K562 (cell line): ENCODE results near the gene IDH2. TPM values are rescaled to one million over a fixed set of nuclear protein-coding genes. Genes with fewer than 3 reads are reported as not detected.
"Not testable (repeated sequence)": the region's sequence is repeated elsewhere in the genome, so short reads cannot be mapped to it uniquely, and the experiment has no call there.

Experiments used
- ATAC-seq: fragments of 200-7000 bp; cut with Tn5 transposase; 3 replicates; pipeline ENCODE4 v1.9.1; 2020; ENCODE audit warnings: moderate library complexity
- BruUV-seq: library from RNA; stranded (reverse); fragments of 400-500 nt; replicated peaks from 2 replicates; lab custom pipeline; 2021; lab: Mats Ljungman, UMichigan
- CTCF ChIA-PET: fragments of 300-600 bp; formaldehyde crosslinking; extraction: SDS; loops from one replicate; lab custom pipeline; 2021; ENCODE audit warnings: low intra/inter-chr PET ratio; lab: Yijun Ruan, JAX
- POLR2A ChIA-PET: fragments of 300-600, 350-650 bp; sonication (Branson Sonifier 250); formaldehyde crosslinking; extraction: SDS; loops from one replicate; lab custom pipeline; 2021; ENCODE audit warnings: antibody characterized with exemption, inconsistent platforms; lab: Yijun Ruan, JAX
- DNase-seq, 4 experiments: peaks; one replicate each; pipeline versions ENCODE4 v3.0.0 to v3.0.0-alpha.2; 2011 to 2018; ENCODE audit warnings: low spot score in 3 of 4, mixed read lengths in 3 of 4; ENCODE audit errors: extremely low read depth in 1 of 4
- FAIRE-seq: peaks from 2 replicates; lab custom pipeline; 2011; peaks lifted over from hg19 to GRCh38; lab: Jason Lieb, UNC
- H2AFZ ChIP-seq: 2 replicates; pipeline ENCODE4 v1.6.0; 2011; ENCODE audit warnings: low read depth, low read length, control low read depth, inconsistent platforms
- H3K27ac ChIP-seq: fragments of 200-600 bp; 3 replicates; pipeline ENCODE4 v1.8.0; 2011; ENCODE audit warnings: low read depth, mild to moderate bottlenecking, control low read depth, inconsistent platforms, low read length, moderate library complexity, mixed read lengths; ENCODE audit errors: extremely low read depth
- H3K27me3 ChIP-seq, 2 experiments: fragments of 300-600 bp in 1 of 2; 2 replicates in 1 of 2; 3 replicates in 1 of 2; pipeline versions ENCODE4 v1.6.0 to v1.8.0; 2011; ENCODE audit warnings: inconsistent platforms in 2 of 2, low read length in 2 of 2, mild to moderate bottlenecking in 1 of 2, mixed read lengths in 1 of 2, moderate library complexity in 1 of 2; ENCODE audit not compliant: control insufficient read depth in 2 of 2, insufficient read depth in 2 of 2
- H3K36me3 ChIP-seq: fragments of 300-600 bp; 3 replicates; pipeline ENCODE4 v1.8.0; 2011; ENCODE audit warnings: mild to moderate bottlenecking, low read length, inconsistent platforms; ENCODE audit not compliant: control insufficient read depth, insufficient read depth
- H3K4me1 ChIP-seq, 2 experiments: fragments of 200-600 bp in 1 of 2; replicated peaks in 1 of 2; 2 replicates in 1 of 2; 3 replicates in 1 of 2; pipeline versions ENCODE4 v1.5.1 to v1.8.0; 2011; ENCODE audit warnings: inconsistent platforms in 2 of 2, low read length in 2 of 2, mild to moderate bottlenecking in 1 of 2, mixed read lengths in 1 of 2, moderate library complexity in 1 of 2; ENCODE audit not compliant: control insufficient read depth in 2 of 2, insufficient read depth in 2 of 2
- H3K4me2 ChIP-seq: 2 replicates; pipeline ENCODE4 v1.6.1; 2011; ENCODE audit warnings: low read length, control low read depth, inconsistent platforms, mixed read lengths; ENCODE audit not compliant: insufficient read depth
- H3K4me3 ChIP-seq: fragments of 200-600 bp; sonication (generic), shearing (Covaris generic); 2 replicates; pipeline ENCODE4 v1.5.1; 2016; ENCODE audit warnings: control low read depth, inconsistent platforms
- H3K79me2 ChIP-seq: fragments of 200-600 bp; 3 replicates; pipeline ENCODE4 v1.8.0; 2011; ENCODE audit warnings: low read length, inconsistent platforms; ENCODE audit not compliant: control insufficient read depth, insufficient read depth
- H3K9ac ChIP-seq, 2 experiments: 2 replicates each; pipeline versions ENCODE4 v1.6.0 to v1.6.1; 2011; ENCODE audit warnings: low read depth in 2 of 2, low read length in 2 of 2, control low read depth in 1 of 2, inconsistent platforms in 1 of 2, mild to moderate bottlenecking in 1 of 2, mixed read lengths in 1 of 2; ENCODE audit not compliant: insufficient read depth in 1 of 2
- H3K9me1 ChIP-seq: one replicate; pipeline ENCODE4 v1.6.0; 2011; ENCODE audit warnings: inconsistent platforms, mild to moderate bottlenecking, low read length, moderate library complexity; ENCODE audit not compliant: control insufficient read depth, insufficient read depth
- H3K9me3 ChIP-seq: replicated peaks from 2 replicates; pipeline ENCODE4 v1.5.1; 2011; ENCODE audit warnings: low read depth, low read length, inconsistent platforms; ENCODE audit not compliant: control insufficient read depth, insufficient read depth
- H4K20me1 ChIP-seq: replicated peaks from 2 replicates; pipeline ENCODE4 v1.6.1; 2011; ENCODE audit warnings: low read length, inconsistent platforms, mixed read lengths; ENCODE audit not compliant: control insufficient read depth, insufficient read depth
- WGBS: fragments of 100-300 bp; shearing (Covaris generic); methylation state at CpG from one replicate; pipeline ENCODE4 v1.1.6; 2016; ENCODE audit warnings: low coverage, mixed read lengths; ENCODE audit not compliant: insufficient coverage; ENCODE audit errors: missing lambda C conversion rate; 5-methylcytosine and 5-hydroxymethylcytosine counted together
- in situ Hi-C: fragments of 300-500 bp; cut with MboI; formaldehyde crosslinking; loops from 4 replicates; pipeline ENCODE4 v1.15.0; 2018; ENCODE audit warnings: inconsistent platforms, mixed read lengths
- intact Hi-C: fragments of 100-400 bp; cut with micrococcal nuclease; formaldehyde crosslinking; loops from 2 replicates; pipeline ENCODE4 v1.14.2; 2022
- polyA plus RNA-seq, 8 experiments: library from polyadenylated mRNA; depleted of rRNA in 4 of 8; stranded (reverse) in 5 of 8; unstranded in 3 of 8; fragments of >200 nt; fragmentation: Nextera tagmentation in 2 of 8; fragmentation: Illumina TruSeq in 1 of 8; extraction: Ambion mirVana in 2 of 8; extraction: Trizol in 1 of 8; gene quantifications; 2 replicates each; pipeline versions ENCODE4 v1.2.1 to v1.2.3, GENCODE V29; 2011 to 2014; ENCODE audit warnings: inconsistent platforms in 1 of 8, missing spikeins in 1 of 8
- total RNA-seq, 7 experiments: library from RNA; depleted of rRNA in 6 of 7; stranded (reverse); fragments of >200 nt in 6 of 7; fragmentation: Illumina TruSeq in 2 of 7; extraction: Trizol in 2 of 7; gene quantifications; 2 replicates each; pipeline versions ENCODE4 v1.2.1 to v1.2.3, GENCODE V29; 2011 to 2021; ENCODE audit warnings: low replicate concordance in 1 of 7
- TF ChIP-seq, protein P1 (sequence below): sonication (generic); formaldehyde crosslinking; IDR thresholded peaks from 2 replicates; pipeline ENCODE4 v1.8.1; 2023; ENCODE audit warnings: mild to moderate bottlenecking, missing genetic modification reagents

The IDH2 gene
- total and polyA plus RNA-seq, 9 of the 15 experiments (the other 6 are each of a cell fraction or from before 2014, with no cell fraction given), result 0.70 to 99.9 (median 59.2) TPM

- H4K20me1 ChIP-seq, H3K27me3 ChIP-seq, H3K9me1 ChIP-seq, H3K4me2 ChIP-seq, H3K27ac ChIP-seq, BruUV-seq, DNase-seq, ATAC-seq, FAIRE-seq, H3K4me3 ChIP-seq, intact Hi-C loops, CTCF ChIA-PET, H3K79me2 ChIP-seq, H3K36me3 ChIP-seq, H3K9me3 ChIP-seq, H3K9ac ChIP-seq, H2AFZ ChIP-seq: not testable (repeated sequence)
- in situ Hi-C loops, result loop anchor here (10.0 kb wide), 1 partner anchor 335 kb away; no protein-coding TSS in a partner anchor
- WGBS, result 77% methylated on average over 8 of the region's 8 CpGs
- TF ChIP-seq, protein P1, sequence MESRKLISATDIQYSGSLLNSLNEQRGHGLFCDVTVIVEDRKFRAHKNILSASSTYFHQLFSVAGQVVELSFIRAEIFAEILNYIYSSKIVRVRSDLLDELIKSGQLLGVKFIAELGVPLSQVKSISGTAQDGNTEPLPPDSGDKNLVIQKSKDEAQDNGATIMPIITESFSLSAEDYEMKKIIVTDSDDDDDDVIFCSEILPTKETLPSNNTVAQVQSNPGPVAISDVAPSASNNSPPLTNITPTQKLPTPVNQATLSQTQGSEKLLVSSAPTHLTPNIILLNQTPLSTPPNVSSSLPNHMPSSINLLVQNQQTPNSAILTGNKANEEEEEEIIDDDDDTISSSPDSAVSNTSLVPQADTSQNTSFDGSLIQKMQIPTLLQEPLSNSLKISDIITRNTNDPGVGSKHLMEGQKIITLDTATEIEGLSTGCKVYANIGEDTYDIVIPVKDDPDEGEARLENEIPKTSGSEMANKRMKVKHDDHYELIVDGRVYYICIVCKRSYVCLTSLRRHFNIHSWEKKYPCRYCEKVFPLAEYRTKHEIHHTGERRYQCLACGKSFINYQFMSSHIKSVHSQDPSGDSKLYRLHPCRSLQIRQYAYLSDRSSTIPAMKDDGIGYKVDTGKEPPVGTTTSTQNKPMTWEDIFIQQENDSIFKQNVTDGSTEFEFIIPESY (CRISPR knock-in tag), result peak; percentile 68
- H3K4me1 ChIP-seq, result peaks cover 27 to 28% of the 10 kb centered on the region in 2 experiments
- POLR2A ChIA-PET, result interaction anchor here (0.7 to 1.0 kb wide), 2 partner anchors 15 to 531 kb away, joined by 3 read pairs; no protein-coding TSS in a partner anchor
Measured at GRCh38 chr15:90139549-90139948, 37.3 kb upstream of the IDH2 start.
